Activated effector memory CD4-positive, alpha-beta T cell treated with Interleukin-2 at 50 U/mL for 16 hours (primary cell): ENCODE data around the gene PLSCR2.
"Not testable (repeated sequence)": the region's sequence is repeated elsewhere in the genome, so short reads cannot be mapped to it uniquely, and the experiment has no call there.

Experiments used
- DNase-seq: peaks from one replicate; pipeline ENCODE4 v3.0.0-alpha.2; 2020

PLSCR2 gene, protein sequence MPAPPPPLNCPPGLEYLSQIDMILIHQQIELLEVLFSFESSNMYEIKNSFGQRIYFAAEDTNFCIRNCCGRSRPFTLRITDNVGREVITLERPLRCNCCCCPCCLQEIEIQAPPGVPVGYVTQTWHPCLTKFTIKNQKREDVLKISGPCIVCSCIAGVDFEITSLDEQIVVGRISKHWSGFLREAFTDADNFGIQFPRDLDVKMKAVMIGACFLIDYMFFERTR

DNA sequence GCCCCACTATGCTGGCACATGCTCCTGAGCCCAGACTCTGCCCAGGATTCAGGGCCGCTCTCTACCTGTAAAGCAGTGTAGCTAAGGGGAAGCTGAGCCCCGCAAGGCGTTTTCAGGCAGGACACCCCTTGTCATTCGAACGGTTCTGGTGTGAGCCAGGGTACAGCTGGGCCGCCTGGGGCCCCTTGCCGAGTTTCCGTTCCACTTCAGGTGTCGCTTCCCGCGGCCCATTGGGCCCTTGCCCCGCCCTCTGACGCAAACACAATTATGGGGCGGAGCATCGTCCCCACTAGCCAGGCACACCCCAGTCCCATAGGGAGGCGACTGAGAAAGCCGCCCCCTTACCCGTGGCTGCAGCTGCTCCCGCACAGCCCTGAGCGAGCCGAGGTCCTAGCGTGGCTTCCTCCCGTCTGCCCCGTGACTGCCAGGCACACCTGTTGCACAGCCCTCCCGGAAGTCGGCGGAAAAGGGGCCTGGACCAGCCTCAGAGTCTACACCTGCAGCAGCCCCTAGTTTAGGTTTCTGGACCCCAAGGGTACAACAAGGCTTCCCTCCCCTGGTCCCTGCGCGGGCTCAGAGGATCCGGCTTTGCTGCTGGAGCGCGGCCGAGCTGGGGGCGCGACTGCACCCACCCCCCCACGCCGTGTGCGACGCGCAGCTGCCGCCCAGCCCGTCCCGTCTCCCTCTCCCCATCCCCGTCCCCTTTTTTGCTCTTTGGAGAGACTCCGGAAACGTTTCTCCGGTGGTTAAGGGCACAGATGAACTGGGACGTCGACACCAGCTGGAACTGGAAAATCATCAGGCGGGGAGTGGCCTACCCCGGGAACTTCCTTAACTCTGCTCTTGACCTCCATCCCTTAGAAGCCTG is at the start of gene PLSCR2:
PLSCR2 (minus strand) TSS at position 412 of the 868 bp plus-strand sequence. CDS start 9,657 bp downstream, outside the sequence.
- peak; percentile 59 for DNase-seq

DNA sequence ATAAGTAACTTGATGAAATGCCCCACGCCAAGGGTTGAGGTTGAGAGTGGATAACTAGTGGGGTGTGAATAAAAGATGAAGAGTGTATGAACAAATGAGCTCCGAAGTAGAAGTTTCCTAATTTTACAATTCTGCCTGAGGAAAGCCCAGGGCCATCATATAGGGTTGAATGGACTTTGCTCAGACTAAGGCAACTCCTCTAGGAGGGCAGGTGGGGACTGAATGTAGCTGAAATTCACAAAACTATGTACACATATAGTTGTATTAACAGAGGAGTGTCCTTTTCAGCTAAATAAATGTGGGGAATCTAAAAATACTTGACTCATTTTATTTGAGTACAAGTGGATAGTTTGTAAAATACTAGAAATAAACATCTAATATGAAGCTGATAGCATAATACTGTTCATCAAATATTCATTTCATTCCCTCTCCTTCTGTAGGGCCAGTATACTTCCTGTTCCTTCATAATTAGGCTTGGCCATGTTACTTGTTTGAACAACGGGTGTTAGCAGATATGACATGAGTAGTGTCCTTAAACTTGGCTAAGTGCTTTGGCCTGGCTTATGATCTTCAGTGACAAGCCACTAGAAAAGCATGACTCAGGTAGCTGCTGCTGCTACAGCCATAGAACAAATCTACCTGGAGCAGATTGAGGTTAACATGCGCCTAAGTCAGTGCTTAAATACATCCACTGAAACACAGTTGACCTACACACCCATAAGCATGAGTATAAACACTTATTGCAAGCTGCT is 48.5 kb upstream of the PLSCR2 start:
- DNase-seq, result no peak

DNA sequence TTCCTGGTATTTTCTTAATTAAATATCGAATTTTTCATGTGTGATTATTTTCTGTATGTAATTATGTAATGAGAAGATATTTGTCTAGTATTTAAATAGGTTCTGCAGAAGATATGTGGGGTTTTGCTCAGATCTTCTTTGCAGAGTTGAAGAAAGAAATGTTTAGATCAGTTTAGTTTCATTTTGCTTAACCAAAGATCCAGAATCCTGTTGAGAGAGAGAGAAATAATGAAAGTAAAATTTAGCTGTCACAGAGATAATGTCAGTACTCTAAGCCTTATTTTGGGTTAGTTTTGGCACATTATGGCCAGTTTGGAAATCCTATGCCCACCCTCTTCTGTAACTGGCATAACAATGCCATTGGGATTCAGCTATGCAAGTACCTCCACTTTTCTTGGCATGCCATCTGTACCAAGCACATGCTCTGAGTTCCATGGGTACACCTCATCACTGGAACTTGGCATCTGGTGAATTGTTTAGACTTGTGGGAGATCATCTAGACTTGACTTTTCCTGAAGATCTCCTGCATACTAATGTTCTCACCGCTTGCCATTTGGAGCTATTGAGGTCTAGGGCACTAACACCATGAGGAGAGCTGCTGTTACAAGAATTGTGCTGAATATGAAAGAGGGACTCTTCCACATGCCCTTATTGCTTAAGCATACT is 44.2 kb upstream of the PLSCR2 start:
- no peak for DNase-seq

DNA sequence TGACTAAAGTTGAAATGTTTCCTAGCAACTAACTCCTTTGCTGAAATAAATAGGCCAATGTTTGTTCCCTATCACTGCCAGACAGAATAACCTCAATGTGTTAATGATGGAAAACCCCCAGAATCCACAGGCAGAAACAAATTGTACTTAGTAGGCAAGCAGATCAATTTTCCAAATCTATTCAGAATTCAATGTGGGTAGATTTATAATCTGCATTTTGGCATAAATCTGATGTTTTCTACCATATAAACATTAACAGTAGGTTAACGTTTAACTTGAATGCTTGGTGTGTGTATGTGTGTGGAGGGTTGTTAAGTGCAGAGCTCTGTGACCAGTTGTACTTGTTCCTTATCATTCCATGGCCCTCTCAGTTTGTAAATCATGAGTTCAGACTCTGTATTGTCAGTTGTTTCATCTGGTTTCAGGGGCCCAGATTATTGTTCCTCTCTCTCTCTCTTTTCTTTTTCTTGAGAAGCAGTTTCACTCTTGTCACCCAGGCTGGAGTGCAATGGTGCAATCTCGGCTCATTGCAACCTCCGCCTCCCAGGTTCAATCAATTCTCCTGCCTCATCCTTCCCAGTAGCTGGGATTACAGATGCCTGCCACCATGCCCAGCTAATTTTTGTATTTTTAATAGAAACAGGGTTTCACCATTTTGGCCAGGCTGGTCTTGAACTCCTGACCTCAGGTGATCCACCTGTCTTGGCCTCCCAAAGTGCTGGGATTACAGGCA is 42.2 kb upstream of the PLSCR2 start:
- DNase-seq, result no peak

DNA sequence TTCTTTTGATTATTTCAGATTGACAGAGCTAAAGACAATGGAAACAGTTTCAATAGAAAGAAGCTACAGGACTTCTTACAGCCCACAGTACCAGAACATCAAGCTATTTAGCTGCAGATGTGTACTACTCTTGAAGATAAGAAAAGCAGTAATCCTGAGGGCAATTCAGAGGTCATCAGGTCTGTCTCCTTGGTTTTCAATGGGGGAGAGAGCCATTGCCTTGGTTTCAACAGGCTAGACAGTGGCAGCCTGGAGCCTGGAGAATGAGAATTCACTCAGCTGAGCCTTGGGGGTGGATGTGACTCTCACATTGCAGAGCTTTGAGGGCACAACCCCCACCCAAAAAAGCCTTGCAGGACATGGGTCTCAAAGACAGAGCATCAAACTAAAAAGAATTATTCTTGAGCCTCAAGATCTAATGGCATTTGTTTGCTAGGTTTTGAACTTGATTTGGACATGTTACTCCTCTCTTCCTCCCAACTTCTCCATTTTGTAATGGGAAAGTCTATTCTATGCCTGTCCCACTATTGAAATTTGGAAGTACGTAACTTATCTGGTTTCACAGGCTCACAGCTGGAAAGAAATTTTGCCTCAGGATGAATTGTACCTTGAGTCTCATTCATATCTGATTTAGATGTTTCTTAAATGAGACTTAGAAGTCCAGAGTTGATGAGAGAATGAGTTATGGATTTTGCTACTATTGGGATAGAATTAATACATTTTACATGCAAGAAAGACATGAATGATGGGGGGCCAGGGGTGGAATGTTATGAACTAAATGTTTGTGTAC is 38.2 kb upstream of the PLSCR2 start:
- DNase-seq, result no peak

DNA sequence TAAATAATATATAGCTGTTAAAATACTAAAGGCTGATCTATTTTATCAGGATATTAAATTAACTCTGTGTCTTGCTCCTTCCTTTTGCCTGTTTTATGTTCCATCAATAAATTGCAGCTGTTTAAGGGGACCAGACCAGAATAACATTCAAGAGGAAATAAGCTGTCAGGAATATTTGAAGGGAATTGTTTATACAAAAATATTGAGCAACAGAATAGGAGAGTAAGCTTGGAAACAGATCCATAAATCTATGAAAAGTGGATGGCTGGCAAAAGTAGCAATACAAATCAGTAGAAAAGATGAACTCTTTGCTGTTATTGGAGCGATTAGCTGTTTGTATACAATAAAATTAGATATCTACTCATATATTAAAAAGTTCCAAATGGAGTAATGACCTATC is 36.2 kb upstream of the PLSCR2 start:
- DNase-seq, result no peak

DNA sequence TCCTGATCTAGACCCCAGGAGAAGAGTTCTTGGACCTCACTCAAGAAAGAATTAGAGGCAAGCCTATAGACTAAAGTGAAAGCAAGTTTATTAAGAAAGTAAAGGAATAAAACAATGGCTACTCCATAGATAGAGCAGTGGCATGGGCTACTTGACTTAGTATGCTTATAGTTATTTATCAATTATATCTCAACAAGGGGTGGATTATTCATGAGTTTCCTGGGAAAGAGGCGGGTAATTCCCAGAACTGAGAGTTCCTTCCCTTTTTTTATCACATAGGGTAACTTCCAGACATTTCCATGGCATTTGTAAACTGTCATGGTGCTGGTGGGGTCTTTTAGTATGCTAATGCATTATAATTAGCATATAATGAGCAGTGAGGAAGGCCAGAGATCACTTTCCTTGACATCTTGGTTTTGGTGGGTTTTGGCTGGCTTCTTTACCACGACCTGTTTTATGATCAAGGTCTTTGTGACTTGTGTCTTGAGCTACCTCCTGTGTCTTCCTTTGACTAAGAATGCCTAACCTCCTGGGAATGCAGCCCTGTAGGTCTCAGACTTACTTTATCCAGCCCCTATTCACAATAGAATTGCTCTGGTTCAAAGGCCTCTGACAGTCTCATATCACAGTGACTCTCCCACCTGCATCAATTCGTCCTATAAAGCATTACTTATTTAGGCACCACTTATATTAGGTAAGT is 35.3 kb upstream of the PLSCR2 start:
- no peak for DNase-seq

DNA sequence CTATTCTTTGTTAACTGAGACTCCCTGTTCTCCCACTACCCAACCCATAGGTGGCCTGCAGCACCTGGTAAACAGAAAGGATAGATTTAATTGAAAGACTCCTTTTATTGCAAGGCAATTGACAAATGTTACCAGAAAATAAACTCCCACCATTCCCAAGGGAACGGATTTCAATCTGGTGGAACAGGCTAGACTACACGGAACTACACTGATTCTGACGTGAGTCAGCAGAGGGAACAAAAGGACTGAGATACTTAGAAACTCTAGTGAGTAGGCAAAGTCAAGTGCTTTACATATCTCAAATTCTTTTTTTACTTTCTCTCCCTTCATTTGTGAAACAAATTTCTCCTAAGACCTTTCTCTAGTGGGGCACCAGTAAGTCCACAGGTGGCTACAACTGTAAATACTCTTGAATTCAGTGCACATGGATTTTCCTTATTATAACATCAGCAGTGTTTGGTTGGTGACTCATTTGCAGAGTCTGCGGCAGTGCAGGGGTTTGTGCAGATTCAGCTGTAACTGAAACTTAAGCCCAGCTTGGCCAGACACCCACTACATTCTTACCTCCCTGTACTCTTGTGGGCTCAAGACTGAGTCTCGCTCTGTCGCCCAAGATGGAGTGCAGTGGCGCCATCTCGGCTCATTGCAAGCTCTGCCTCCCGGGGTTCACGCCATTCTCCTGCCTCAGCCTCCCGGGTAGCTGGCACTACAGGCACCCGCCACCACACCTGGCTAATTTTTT is 34.3 kb upstream of the PLSCR2 start:
- no peak for DNase-seq

DNA sequence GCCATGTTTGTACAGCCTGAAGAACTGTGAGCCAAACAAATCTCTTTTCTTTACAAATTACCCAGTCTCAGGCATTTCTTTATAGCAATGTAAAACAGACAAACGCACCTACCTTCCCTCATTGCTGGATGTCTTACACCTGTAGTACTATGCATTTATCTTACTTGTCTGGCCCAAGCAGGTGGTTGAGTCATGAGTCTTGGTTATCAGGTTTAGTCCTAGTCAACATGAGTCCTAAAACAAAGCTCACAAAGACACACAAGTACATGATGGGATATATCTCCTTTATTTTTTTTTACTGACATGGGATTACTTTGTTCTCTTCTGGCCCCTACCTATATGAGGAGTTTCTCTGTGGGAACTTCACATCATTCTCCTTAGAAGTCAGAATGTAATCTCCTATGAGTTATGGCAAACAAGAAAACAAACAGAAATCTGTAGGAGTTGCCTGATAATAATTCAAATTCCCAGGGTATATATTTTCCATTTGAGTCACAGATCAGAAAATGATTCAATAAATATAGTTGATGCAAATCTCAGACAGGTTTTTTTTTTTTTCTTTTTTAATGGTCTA is 33.6 kb upstream of the PLSCR2 start:
- no peak for DNase-seq

DNA sequence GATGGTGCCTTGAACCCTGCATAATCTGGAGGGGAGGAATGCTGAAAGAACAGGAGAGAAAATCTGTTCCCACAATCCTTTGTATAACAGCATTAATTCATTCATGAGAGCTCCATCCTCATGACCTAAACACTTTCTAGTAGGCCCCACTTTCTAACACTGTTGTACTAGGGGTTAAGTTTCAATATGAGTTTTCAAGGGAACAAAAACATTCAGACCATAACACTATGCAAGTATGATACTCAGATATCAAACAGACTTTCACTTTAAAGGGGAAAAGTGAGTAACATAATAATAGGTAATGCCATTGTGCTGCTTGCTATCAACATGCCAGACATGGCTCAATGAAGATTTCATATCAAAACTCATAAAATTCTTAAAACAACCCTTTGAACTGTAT is 32.4 kb upstream of the PLSCR2 start:
- DNase-seq, result no peak

DNA sequence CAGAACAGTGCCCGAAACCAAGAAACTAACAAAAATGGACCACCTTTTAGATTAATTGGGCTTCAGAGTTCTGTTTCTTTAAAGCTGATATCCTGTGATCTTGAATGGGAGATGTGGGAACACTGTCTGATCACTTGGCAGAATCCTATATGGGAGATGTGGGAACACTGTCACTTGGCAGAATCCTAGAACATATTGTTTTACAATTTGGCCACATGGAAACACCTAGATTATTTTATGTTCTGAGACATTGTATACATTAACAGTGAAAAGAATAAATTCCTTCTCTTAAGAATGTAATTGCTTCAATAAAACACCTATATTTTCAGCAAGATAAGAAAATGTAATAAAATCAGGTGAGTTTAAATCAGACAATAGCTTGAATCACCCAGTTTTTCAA is 30.3 kb upstream of the PLSCR2 start:
- no peak for DNase-seq

DNA sequence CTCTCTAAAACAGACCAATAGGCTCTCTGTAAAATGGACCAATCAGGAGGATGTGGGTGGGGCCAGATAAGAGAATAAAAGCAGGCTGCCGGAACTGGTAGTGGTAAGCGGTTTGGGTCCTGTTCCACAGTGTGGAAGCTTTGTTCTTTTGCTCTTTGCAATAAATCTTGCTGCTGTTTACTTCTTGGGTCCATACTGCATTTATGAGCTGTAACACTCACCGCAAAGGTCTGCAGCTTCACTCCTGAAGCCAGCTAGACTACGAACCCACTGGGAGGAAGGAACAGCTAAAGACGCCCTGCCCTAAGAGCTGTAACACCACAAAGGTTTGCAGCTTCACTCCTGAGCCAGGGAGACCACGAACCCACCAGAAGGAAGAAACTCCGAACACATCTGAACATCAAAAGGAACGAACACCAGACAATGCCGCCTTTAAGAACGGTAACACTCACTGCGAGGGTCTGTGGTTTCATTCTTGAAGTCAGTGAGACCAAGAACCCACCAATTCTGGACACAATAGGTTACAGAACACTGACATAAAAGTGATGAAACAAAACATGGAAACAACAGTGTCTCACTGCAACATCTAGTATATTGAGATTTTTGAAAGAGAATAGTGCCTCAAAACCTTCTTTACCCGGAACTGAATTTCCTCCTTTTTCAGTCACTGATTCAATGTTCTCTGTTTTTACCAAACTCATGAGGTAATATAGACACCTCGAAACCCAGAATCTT is 28.8 kb upstream of the PLSCR2 start:
- DNase-seq, result peak; percentile 11

DNA sequence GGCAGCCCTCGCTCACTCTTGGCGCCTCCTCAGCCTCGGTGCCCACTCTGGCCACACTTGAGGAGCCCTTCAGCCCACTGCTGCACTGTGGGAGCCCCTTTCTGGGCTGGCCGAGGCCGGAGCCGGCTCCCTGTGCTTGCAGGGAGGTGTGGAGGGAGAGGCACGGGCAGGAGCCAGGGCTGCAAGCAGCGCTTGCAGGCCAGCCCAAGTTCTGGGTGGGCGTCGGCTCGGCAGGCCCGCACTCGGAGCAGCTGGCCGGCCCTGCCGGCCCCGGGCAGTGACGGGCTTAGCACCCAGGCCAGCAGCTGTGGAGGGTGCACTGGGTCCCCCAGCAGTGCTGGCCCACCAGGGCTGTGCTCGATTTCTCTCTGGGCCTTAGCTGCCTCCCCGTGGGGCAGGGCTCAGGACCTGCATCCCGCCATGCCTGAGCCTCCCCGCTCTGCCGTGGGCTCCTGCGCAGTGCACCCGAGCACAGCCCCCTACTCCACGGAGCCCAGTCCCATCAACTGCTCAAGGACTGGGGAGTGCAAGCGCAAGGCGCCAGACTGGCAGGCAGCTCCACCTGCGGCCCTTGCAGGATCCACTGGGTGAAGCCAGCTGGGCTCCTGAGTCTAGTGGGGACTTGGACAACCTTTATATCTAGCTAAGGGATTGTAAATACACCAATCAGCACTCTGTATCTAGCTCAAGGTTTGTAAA is 27.9 kb upstream of the PLSCR2 start:
- DNase-seq, result not testable (repeated sequence)

DNA sequence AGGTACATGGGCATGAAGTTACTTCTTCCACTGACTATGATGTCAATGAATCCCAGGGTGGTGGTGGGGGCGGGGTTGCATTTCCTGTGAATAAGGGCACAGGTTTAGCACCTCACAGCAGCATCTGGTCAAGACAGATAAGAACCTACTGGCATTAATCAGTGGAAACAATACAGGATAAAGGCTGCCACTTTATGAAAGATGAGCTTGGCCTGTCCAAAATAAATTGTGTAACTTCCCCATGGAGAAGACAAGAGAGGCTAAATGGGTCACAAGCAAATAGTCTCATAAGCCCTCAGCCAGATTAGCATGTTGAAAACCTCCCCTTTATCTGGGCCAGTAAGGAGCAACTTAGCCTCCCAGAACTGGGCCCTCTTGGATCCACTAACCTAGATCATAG is 27.4 kb upstream of the PLSCR2 start:
- DNase-seq, result no peak

DNA sequence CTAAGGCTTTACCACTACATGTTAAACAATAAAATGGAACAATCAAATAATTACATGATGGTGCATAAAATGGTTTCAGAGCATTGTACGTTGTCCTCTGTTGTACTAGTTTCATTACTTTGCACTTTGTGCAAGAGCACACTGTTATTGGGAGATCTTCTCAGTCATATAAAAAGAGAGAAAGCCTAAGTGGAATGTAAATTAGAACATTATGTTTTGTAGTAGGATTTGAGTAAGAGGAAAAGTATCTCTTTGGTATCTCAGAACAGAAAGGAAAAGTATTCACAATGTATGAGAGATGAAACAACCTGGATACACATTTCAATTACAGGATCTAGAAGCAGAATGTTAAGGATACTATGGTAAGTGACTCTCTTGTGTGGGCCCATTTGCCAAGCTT is 26.9 kb upstream of the PLSCR2 start:
- no peak for DNase-seq

DNA sequence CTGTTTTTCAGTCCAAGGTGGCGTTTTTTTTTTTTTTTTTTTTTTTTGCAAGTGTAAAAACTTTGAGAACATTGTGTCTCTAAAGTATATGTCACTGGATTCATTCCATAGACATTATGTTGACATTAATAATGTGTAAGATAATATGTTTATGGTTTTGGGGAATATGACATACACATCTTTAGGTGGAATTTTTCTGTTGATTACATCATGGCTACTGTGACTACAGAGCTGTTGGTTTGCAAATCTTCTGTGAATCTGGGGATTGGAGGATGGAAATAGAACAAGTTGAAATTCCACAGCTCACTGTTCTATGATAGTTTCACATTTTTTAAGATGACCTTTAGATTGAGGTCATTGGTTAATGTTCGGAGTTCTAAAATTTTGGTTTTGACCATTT is 24.4 kb upstream of the PLSCR2 start:
- DNase-seq, result no peak

DNA sequence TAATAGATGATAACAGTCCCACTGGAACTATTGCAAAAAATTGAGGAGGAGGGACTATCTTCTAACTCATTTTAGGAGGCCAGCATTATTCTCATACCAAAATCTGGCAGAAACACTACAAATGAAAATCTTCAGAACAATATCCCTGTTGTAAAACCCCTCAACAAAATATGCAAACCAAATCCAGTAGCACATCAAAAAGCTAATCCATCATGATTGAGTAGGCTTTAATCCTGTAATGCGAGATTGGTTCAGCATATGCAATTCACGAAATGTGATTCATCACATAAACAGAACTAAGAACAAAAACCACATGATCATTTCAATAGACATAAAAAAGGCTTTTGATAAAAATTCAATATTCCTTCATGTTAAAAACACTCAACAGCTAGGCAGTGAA is 23.9 kb upstream of the PLSCR2 start:
- DNase-seq, result no peak

DNA sequence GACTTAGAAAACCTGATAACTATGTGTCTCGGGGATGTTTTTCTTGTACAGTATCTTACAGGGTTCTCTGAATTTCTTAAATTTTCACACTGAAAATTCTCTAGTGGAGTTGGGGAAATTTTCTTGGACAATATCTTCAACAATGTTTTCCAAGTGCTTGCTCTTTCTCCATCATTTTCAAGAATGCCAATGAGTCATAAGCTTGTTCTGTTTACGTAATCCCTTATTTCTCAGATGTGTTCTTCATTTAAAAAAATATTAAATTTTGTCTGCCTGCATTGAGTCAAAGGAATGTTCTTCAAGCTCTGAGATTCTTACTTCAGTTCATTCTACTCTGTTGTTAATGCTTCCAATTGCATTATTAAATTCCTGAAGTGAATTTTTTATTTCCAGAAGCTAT is 21.9 kb upstream of the PLSCR2 start:
- no peak for DNase-seq
